Psoas muscle (tissue), 8 donors: ENCODE measurements around the gene DLGAP1. TPM values are rescaled to one million over a fixed set of nuclear protein-coding genes. Genes with fewer than 3 reads are reported as not detected.

ENCODE experiments used
- ATAC-seq, 4 donors: fragments of 200-7000 bp; cut with Tn5 transposase; one replicate each; pipeline ENCODE4 v1.9.1; 2020; ENCODE audit warnings: moderate library complexity in 3 of 4, mild to moderate bottlenecking in 2 of 4
- DNase-seq, 2 donors: peaks; one replicate each; pipeline ENCODE4 v3.0.0-alpha.2; 2020
- H3K27ac ChIP-seq: fragments of 200-600 bp; one replicate; pipeline ENCODE4 v1.8.0; 2022
- H3K27me3 ChIP-seq, 3 donors: fragments of 200-600 bp in 1 of 3; one replicate each; pipeline versions ENCODE4 v1.6.1 to v1.8.0; 2013 to 2022; ENCODE audit warnings: low read length in 2 of 3, mild to moderate bottlenecking in 2 of 3, moderate library complexity in 1 of 3; ENCODE audit not compliant: insufficient read depth in 3 of 3
- H3K36me3 ChIP-seq, 2 donors: fragments of 200-600 bp in 1 of 2; one replicate each; pipeline versions ENCODE4 v1.6.1 to v1.8.0; 2013 to 2022; ENCODE audit warnings: low read depth in 1 of 2, mild to moderate bottlenecking in 1 of 2, moderate library complexity in 1 of 2; ENCODE audit not compliant: insufficient read depth in 1 of 2
- H3K4me1 ChIP-seq: fragments of 200-600 bp; one replicate; pipeline ENCODE4 v1.8.0; 2022
- H3K4me3 ChIP-seq: fragments of 200-600 bp; one replicate; pipeline ENCODE4 v1.8.0; 2022; ENCODE audit warnings: mild to moderate bottlenecking
- H3K9me3 ChIP-seq: fragments of 200-600 bp; one replicate; pipeline ENCODE4 v1.8.0; 2022
- WGBS, 3 donors: extraction: QIAGEN DNeasy Blood & Tissue Kit; methylation state at CpG; one replicate each; pipeline versions ENCODE4 v1.1.6 to v1.1.7; 2013; 5-methylcytosine and 5-hydroxymethylcytosine counted together
- intact Hi-C, 2 donors: fragments of 100-400 bp; cut with DNase I; formaldehyde crosslinking; loops; one replicate each; pipeline versions ENCODE4 v1.11.0 to v1.14.2; 2022
- polyA plus RNA-seq, 3 donors: library from polyadenylated mRNA; stranded (reverse); fragments of 200-250 nt; gene quantifications; one replicate each; pipeline ENCODE4 v1.2.3, GENCODE V29; 2013
- total RNA-seq, 4 donors: library from RNA; stranded (reverse); fragmentation: NEBNext Ultra II Directional in 2 of 4; extraction: Animal tissue kit (Norgen Biotek cat#: 25700) in 2 of 4; gene quantifications; one replicate each; pipeline versions ENCODE4 v1.2.1 to v1.2.4, GENCODE V29; 2021 to 2023
- TF ChIP-seq, protein P1 (sequence below): fragments of 200-600 bp; IDR thresholded peaks from one replicate; pipeline ENCODE4 v1.8.0; 2022; ENCODE audit warnings: antibody characterized with exemption
- donor health status: healthy with polysubstance abuse.
- donor health status: DM: no; HTN: no; CAD: no; lungs with moderate emphysema.
- donor health status: Bipolar disorder and iron deficiency.
- donor health status: healthy.
- donor health status: DM: yes; HTN: yes; CAD: no.
- donor health status: DM: no; HTN: no; CAD: no.
- donor health status: DM: no; HTN: no; CAD: no.
- donor health status: DM: yes; HTN: yes; CAD: no.

The DLGAP1 gene
- total and polyA plus RNA-seq, 7 donors = 0.09 to 0.26 (median 0.16) TPM; not detected in 1

DNA sequence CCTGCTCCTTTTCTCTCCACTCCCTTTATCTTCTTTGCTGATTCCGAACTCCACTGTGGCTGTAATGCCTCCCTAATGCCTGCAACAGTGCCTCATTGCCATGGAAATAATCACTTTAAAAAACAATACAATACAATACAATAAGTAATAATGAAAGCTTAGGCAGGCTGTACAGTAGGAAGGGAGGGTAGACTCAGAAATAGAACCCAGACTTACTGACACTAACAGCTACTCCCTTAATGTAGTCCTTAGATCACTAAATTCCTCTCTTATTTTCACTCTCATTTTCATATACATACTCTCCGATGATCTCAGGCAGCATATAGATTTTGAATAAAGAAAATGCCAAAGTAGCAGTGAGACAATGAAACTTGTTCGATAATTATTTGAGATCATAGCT, 70.2 kb downstream of the DLGAP1 start:
- Histone ChIP-seq H3K4me3 (no peak overlapping the region), H3K27ac (no peak overlapping the region), H3K4me1 (no peaks in the 10 kb centered on the region), H3K9me3 (no peaks in the 10 kb centered on the region), H3K27me3 (no peaks in the 10 kb centered on the region), H3K36me3 (no peaks in the 10 kb centered on the region)
- 23 to 38% (median 23%) methylated on average over 3 of the region's 3 CpGs for WGBS, 3 donors
- DNase-seq (no peak), ATAC-seq (no peak)
- TF ChIP-seq, protein P1, sequence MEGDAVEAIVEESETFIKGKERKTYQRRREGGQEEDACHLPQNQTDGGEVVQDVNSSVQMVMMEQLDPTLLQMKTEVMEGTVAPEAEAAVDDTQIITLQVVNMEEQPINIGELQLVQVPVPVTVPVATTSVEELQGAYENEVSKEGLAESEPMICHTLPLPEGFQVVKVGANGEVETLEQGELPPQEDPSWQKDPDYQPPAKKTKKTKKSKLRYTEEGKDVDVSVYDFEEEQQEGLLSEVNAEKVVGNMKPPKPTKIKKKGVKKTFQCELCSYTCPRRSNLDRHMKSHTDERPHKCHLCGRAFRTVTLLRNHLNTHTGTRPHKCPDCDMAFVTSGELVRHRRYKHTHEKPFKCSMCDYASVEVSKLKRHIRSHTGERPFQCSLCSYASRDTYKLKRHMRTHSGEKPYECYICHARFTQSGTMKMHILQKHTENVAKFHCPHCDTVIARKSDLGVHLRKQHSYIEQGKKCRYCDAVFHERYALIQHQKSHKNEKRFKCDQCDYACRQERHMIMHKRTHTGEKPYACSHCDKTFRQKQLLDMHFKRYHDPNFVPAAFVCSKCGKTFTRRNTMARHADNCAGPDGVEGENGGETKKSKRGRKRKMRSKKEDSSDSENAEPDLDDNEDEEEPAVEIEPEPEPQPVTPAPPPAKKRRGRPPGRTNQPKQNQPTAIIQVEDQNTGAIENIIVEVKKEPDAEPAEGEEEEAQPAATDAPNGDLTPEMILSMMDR = no peak
- intact Hi-C loops = no loop called here

DNA sequence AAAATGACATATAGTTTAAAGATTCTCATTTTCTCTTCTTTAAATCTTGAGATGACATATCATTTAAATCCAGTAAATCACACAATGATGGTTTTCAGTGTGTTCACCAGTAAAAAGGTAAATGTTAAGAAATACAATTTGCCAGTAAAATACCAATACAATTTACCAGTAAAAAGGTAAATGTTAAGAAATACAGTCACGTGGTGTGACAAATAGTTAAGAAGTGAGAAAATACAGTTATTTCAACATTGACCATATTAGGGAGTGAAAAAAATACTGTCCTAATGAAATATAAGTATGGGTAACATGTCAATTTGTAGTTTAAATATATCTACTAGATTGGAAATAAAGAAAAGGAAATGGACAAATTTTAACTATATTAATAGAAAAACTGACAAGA, 80.5 kb downstream of the DLGAP1 start:
- Histone ChIP-seq H3K9me3 (no peaks in the 10 kb centered on the region), H3K27ac (no peak overlapping the region), H3K4me1 (no peaks in the 10 kb centered on the region), H3K4me3 (no peak overlapping the region), H3K36me3 (no peaks in the 10 kb centered on the region), H3K27me3 (no peaks in the 10 kb centered on the region)
- DNase-seq = no peak
- no peak for ATAC-seq
- 65 to 71% (median 68%) methylated on average over 1 of the region's 1 CpG for WGBS, 3 donors
- intact Hi-C loops = no loop called here
- TF ChIP-seq, protein P1 = no peak

DNA sequence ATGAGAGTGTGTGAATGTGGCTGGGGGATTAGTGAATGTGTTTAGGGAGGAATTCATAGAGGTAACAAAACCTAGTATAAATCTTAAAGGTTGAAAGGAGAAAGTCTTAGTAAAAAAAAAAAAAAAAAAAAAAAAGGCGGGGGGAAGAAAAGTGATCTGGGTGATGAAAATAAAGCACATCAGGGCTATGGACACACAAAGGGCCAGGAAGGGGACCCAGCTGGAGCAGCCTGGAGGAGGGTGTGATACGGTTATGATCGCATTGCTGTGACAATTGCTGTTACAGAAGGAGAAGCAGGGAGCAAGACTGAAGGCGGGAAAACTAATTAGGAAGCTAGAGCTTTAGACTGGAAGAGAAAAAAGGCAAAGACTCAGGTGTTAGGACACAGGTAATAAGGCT, 85.4 kb downstream of the DLGAP1 start:
- ATAC-seq = no peak
- intact Hi-C loops = loop anchor here in 1 of 2 donors (10.0 kb wide), 1 partner anchor 55 kb away; no protein-coding TSS in a partner anchor
- Histone ChIP-seq H3K27ac (no peak overlapping the region), H3K4me3 (no peak overlapping the region), H3K36me3 (no peaks in the 10 kb centered on the region), H3K9me3 (peaks cover 3% of the 10 kb centered on the region), H3K27me3 (no peaks in the 10 kb centered on the region), H3K4me1 (no peaks in the 10 kb centered on the region)
- WGBS, 3 donors = 31 to 43% (median 37%) methylated on average over 3 to 4 of the region's 4 CpGs
- no peak for DNase-seq
- TF ChIP-seq, protein P1 = no peak

DNA sequence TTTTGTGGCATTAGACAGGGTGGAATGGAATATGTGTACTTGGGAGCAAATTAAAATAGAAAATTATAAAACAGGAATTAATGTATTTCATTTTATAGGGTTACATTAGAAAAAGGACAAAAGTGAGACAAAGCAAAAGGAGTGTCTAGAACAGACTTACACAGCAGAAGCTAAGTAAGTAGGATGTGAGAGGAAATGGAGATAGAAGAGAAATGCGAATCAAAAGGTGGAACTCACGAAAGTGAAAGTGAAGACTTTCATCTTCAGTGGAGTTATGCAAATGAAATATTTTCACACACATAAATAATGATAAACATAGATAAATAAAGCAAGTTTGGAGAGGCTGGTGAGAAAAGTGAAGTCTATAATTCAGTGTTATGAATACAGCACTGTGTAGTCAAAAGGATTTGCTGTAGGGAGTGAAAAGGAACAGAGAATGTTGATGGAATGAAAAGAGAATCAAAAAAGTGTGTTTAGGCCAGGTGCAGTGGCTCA, 94.8 kb downstream of the DLGAP1 start:
- Histone ChIP-seq H3K4me1 (no peaks in the 10 kb centered on the region), H3K36me3 (no peaks in the 10 kb centered on the region), H3K4me3 (no peak overlapping the region), H3K9me3 (peaks cover 6% of the 10 kb centered on the region), H3K27ac (no peak overlapping the region), H3K27me3 (no peaks in the 10 kb centered on the region)
- intact Hi-C loops = loop anchor here in 1 of 2 donors (10.0 kb wide), 1 partner anchor 65 kb away; no protein-coding TSS in a partner anchor
- TF ChIP-seq, protein P1 = no peak
- DNase-seq (no peak), ATAC-seq (no peak)
- WGBS, 3 donors = 82 to 88% (median 84%) methylated on average over 2 of the region's 2 CpGs

DNA sequence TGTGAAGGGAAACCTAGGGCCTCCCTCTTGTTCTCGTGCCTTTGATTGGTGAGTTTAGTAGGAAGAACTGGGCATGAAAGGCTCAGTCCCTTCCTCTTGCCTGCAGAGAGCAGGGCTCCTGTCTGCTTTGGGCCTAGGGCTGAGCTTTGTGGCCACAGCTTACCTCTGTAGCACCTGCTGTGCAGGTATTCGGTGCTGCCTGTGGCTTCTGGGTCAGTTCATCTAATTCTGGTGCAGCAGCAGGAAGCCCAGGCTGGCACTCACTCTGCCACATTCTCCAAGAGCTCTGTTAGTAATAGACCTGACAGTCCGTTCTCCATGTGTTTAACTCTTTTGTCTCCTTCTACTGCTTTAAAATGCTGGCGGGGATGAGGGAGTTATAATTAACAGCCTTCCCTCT, 96.5 kb downstream of the DLGAP1 start:
- Histone ChIP-seq H3K9me3 (no peaks in the 10 kb centered on the region), H3K4me3 (no peak overlapping the region), H3K27ac (no peak overlapping the region), H3K27me3 (no peaks in the 10 kb centered on the region), H3K36me3 (no peaks in the 10 kb centered on the region), H3K4me1 (no peaks in the 10 kb centered on the region)
- intact Hi-C loops = no loop called here
- WGBS, 3 donors = 58 to 71% (median 64%) methylated on average over 4 of the region's 4 CpGs
- no peak for ATAC-seq
- no peak for DNase-seq
- TF ChIP-seq, protein P1 = no peak
